Neural cell (in vitro differentiated cells): ENCODE results near the gene KCNK7. TPM values are rescaled to one million over a fixed set of nuclear protein-coding genes. Genes with fewer than 3 reads are reported as not detected.

ENCODE experiments used
- H2AFZ ChIP-seq: fragments of 200-600, 300-800 bp; sonication (generic), shearing (Covaris generic); 2 replicates; pipeline ENCODE4 v1.6.0; 2014; ENCODE audit warnings: low read depth, mild to moderate bottlenecking, antibody characterized with exemption, low read length, moderate library complexity
- H3F3A ChIP-seq: fragments of 200-600 bp; shearing (Covaris generic); 2 replicates; pipeline ENCODE4 v1.6.1; 2016; ENCODE audit warnings: mild to moderate bottlenecking, moderate library complexity, mixed read lengths, antibody characterized with exemption, low read length; ENCODE audit not compliant: insufficient read depth, poor library complexity, severe bottlenecking
- H3K27ac ChIP-seq: fragments of 200-600, 300-800 bp; sonication (generic), shearing (Covaris generic); 2 replicates; pipeline ENCODE4 v1.5.1; 2014; ENCODE audit warnings: mild to moderate bottlenecking, low read length, moderate library complexity
- H3K27me3 ChIP-seq: fragments of 300-800, 200-600 bp; sonication (generic), shearing (Covaris generic); 2 replicates; pipeline ENCODE4 v1.6.0; 2014; ENCODE audit warnings: mild to moderate bottlenecking, low read depth, low read length, moderate library complexity; ENCODE audit not compliant: insufficient read depth
- H3K36me3 ChIP-seq: fragments of 300-800, 200-600 bp; sonication (generic), shearing (Covaris generic); 2 replicates; pipeline ENCODE4 v1.5.1; 2014; ENCODE audit warnings: mild to moderate bottlenecking, antibody characterized with exemption, low read length, moderate library complexity; ENCODE audit not compliant: insufficient read depth
- H3K4me2 ChIP-seq: fragments of 300-800, 200-600 bp; sonication (generic), shearing (Covaris generic); 2 replicates; pipeline ENCODE4 v1.6.0; 2014; ENCODE audit warnings: mild to moderate bottlenecking, low read length
- H3K4me3 ChIP-seq: fragments of 300-800, 200-600 bp; sonication (generic), shearing (Covaris generic); 2 replicates; pipeline ENCODE4 v1.5.1; 2014; ENCODE audit warnings: mild to moderate bottlenecking, low read length, moderate library complexity
- H3K79me2 ChIP-seq: fragments of 200-600 bp; shearing (Covaris generic); replicated peaks from 2 replicates; pipeline ENCODE4 v1.6.0; 2014; ENCODE audit warnings: mild to moderate bottlenecking, low read length, moderate library complexity; ENCODE audit not compliant: insufficient read depth
- H3K9ac ChIP-seq: fragments of 300-800, 200-600 bp; sonication (generic), shearing (Covaris generic); 2 replicates; pipeline ENCODE4 v1.6.1; 2016; ENCODE audit warnings: mild to moderate bottlenecking, low read length, mixed read lengths
- H3K9me2 ChIP-seq: fragments of 200-600 bp; shearing (Covaris generic); 2 replicates; pipeline ENCODE4 v1.6.1; 2016; ENCODE audit warnings: mild to moderate bottlenecking, low read length, mixed read lengths; ENCODE audit not compliant: insufficient read depth
- H3K9me3 ChIP-seq: fragments of 200-600, 300-800 bp; sonication (generic), shearing (Covaris generic); 2 replicates; pipeline ENCODE4 v1.6.1; 2016; ENCODE audit warnings: mild to moderate bottlenecking, mixed run types, low read length, moderate library complexity, mixed read lengths
- H4K20me1 ChIP-seq: fragments of 200-600 bp; shearing (Covaris generic); 2 replicates; pipeline ENCODE4 v1.6.1; 2016; ENCODE audit warnings: mild to moderate bottlenecking, mixed run types; ENCODE audit not compliant: insufficient read depth
- EP300 ChIP-seq: fragments of 450-650 bp; conservative IDR thresholded peaks from 2 replicates; pipeline ENCODE4 v1.6.1; 2014; ENCODE audit warnings: antibody characterized with exemption, mild to moderate bottlenecking, moderate library complexity; ENCODE audit not compliant: poor library complexity, severe bottlenecking
- EZH2 ChIP-seq: fragments of 200-600, 300-800 bp; shearing (Covaris generic), sonication (generic); IDR thresholded peaks from 2 replicates; pipeline ENCODE4 v1.6.1; 2014; ENCODE audit warnings: antibody characterized with exemption, low read length, borderline replicate concordance, mild to moderate bottlenecking; ENCODE audit not compliant: insufficient read depth, poor library complexity, severe bottlenecking
- MXI1 ChIP-seq: fragments of 450-650 bp; conservative IDR thresholded peaks from 2 replicates; pipeline ENCODE4 v1.6.1; 2014; ENCODE audit warnings: antibody characterized with exemption, mild to moderate bottlenecking; ENCODE audit not compliant: poor library complexity, severe bottlenecking
- POLR2AphosphoS5 ChIP-seq: IDR thresholded peaks from 2 replicates; pipeline ENCODE4 v1.6.1; 2012
- RAD21 ChIP-seq: fragments of 450-650 bp; conservative IDR thresholded peaks from 2 replicates; pipeline ENCODE4 v1.6.1; 2014; ENCODE audit warnings: antibody characterized with exemption, mild to moderate bottlenecking, moderate library complexity
- SMC3 ChIP-seq: fragments of 450-650 bp; conservative IDR thresholded peaks from 2 replicates; pipeline ENCODE4 v1.6.1; 2014; ENCODE audit warnings: antibody characterized with exemption, mild to moderate bottlenecking, moderate library complexity; ENCODE audit not compliant: poor library complexity
- TAF1 ChIP-seq: IDR thresholded peaks from 2 replicates; pipeline ENCODE4 v1.6.1; 2012; ENCODE audit warnings: low read depth
- polyA plus RNA-seq: library from polyadenylated mRNA; depleted of rRNA; stranded (reverse); fragments of >200 nt; gene quantifications from 2 replicates; pipeline ENCODE4 v1.2.3, GENCODE V29; 2014
- TF ChIP-seq, protein P1 (sequence below): IDR thresholded peaks from 2 replicates; pipeline ENCODE4 v1.6.1; 2012; ENCODE audit warnings: borderline replicate concordance
- TF ChIP-seq, protein P2 (sequence below): fragments of 450-650 bp; IDR thresholded peaks from 2 replicates; pipeline ENCODE4 v1.5.1; 2014; ENCODE audit warnings: antibody characterized with exemption, mild to moderate bottlenecking, moderate library complexity; ENCODE audit not compliant: poor library complexity, severe bottlenecking

The KCNK7 gene
- polyA plus RNA-seq, 1 donor from 2014 or later: 1.1 TPM

GRCh38 chr11:65633390-65634108, 37.9 kb upstream of the KCNK7 start:
- peaks cover 4% of the 10 kb centered on the region for H3K36me3 ChIP-seq
- H3K27me3 ChIP-seq: no peaks in the 10 kb centered on the region
- TF ChIP-seq, protein P1, sequence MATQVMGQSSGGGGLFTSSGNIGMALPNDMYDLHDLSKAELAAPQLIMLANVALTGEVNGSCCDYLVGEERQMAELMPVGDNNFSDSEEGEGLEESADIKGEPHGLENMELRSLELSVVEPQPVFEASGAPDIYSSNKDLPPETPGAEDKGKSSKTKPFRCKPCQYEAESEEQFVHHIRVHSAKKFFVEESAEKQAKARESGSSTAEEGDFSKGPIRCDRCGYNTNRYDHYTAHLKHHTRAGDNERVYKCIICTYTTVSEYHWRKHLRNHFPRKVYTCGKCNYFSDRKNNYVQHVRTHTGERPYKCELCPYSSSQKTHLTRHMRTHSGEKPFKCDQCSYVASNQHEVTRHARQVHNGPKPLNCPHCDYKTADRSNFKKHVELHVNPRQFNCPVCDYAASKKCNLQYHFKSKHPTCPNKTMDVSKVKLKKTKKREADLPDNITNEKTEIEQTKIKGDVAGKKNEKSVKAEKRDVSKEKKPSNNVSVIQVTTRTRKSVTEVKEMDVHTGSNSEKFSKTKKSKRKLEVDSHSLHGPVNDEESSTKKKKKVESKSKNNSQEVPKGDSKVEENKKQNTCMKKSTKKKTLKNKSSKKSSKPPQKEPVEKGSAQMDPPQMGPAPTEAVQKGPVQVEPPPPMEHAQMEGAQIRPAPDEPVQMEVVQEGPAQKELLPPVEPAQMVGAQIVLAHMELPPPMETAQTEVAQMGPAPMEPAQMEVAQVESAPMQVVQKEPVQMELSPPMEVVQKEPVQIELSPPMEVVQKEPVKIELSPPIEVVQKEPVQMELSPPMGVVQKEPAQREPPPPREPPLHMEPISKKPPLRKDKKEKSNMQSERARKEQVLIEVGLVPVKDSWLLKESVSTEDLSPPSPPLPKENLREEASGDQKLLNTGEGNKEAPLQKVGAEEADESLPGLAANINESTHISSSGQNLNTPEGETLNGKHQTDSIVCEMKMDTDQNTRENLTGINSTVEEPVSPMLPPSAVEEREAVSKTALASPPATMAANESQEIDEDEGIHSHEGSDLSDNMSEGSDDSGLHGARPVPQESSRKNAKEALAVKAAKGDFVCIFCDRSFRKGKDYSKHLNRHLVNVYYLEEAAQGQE: no peak

GRCh38 chr11:65630215-65630614, 34.6 kb upstream of the KCNK7 start:
- Histone ChIP-seq H3F3A (no peaks in the 10 kb centered on the region), H3K36me3 (peaks cover 4% of the 10 kb centered on the region), H3K9ac (no peak overlapping the region), H3K79me2 (no peaks in the 10 kb centered on the region), H3K27me3 (no peaks in the 10 kb centered on the region), H2AFZ (no peak overlapping the region), H3K9me2 (no peaks in the 10 kb centered on the region), H3K4me3 (no peak overlapping the region), H3K27ac (no peak overlapping the region), H3K4me2 (no peak overlapping the region), H3K9me3 (no peaks in the 10 kb centered on the region), H4K20me1 (no peaks in the 10 kb centered on the region)
- no peak for TF ChIP-seq POLR2AphosphoS5
- no peak for TF ChIP-seq TAF1
- TF ChIP-seq RAD21: no peak
- TF ChIP-seq MXI1: no peak

More at GRCh38 chr11:65633390-65634108, 37.9 kb upstream of the KCNK7 start:
- no peak overlapping the region for H3K4me3 ChIP-seq
- no peaks in the 10 kb centered on the region for H3K9me2 ChIP-seq
- no peaks in the 10 kb centered on the region for H3K79me2 ChIP-seq
- H2AFZ ChIP-seq: no peak overlapping the region
- H3F3A ChIP-seq: no peaks in the 10 kb centered on the region
- no peak overlapping the region for H3K9ac ChIP-seq
- no peaks in the 10 kb centered on the region for H3K9me3 ChIP-seq
- no peaks in the 10 kb centered on the region for H4K20me1 ChIP-seq
- no peak overlapping the region for H3K27ac ChIP-seq
- no peak overlapping the region for H3K4me2 ChIP-seq

DNA sequence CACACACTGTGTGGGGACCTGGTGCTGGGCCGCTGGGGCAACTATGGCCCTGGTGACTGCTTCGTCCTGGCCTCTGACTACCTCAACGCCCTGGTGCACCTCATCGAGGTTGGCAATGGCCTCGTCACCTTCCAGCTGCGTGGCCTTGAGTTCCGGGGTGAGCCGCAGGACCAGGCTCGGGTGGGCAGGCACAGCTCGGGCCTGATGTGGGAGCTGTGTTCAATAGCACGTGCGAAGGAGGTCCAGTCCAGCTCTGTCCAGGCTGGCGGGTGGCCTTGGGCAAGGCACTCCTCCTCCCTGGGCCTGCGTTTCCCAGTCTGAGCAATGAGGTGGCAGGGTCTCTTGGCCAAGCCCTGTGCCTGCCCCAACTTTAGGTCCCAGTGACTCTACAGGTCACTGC, 34.0 kb upstream of the KCNK7 start:
- Histone ChIP-seq H3K9me2 (no peaks in the 10 kb centered on the region), H3K27ac (no peak overlapping the region), H3F3A (no peaks in the 10 kb centered on the region), H3K27me3 (no peaks in the 10 kb centered on the region), H3K9ac (no peak overlapping the region), H2AFZ (no peak overlapping the region), H3K9me3 (no peaks in the 10 kb centered on the region), H3K36me3 (no peaks in the 10 kb centered on the region), H3K4me2 (no peak overlapping the region), H3K79me2 (no peaks in the 10 kb centered on the region), H3K4me3 (no peak overlapping the region), H4K20me1 (no peaks in the 10 kb centered on the region)
- TF ChIP-seq EP300: no peak
- no peak for TF ChIP-seq EZH2
- TF ChIP-seq, protein P2, sequence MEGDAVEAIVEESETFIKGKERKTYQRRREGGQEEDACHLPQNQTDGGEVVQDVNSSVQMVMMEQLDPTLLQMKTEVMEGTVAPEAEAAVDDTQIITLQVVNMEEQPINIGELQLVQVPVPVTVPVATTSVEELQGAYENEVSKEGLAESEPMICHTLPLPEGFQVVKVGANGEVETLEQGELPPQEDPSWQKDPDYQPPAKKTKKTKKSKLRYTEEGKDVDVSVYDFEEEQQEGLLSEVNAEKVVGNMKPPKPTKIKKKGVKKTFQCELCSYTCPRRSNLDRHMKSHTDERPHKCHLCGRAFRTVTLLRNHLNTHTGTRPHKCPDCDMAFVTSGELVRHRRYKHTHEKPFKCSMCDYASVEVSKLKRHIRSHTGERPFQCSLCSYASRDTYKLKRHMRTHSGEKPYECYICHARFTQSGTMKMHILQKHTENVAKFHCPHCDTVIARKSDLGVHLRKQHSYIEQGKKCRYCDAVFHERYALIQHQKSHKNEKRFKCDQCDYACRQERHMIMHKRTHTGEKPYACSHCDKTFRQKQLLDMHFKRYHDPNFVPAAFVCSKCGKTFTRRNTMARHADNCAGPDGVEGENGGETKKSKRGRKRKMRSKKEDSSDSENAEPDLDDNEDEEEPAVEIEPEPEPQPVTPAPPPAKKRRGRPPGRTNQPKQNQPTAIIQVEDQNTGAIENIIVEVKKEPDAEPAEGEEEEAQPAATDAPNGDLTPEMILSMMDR: no peak
- TF ChIP-seq MXI1: no peak
- TF ChIP-seq SMC3: no peak
